Liver (tissue), 9 donors: ENCODE results near the gene BZW2. TPM values are rescaled to one million over a fixed set of nuclear protein-coding genes. Genes with fewer than 3 reads are reported as not detected.

ENCODE experiments used
- DNase-seq: peaks from one replicate; pipeline ENCODE4 v3.0.0-alpha.2; 2017; ENCODE audit warnings: low spot score
- H3K27ac ChIP-seq, 2 donors: one replicate each; pipeline ENCODE4 v1.7.0; 2013; ENCODE audit warnings: inconsistent platforms in 2 of 2, low read length in 2 of 2, control low read depth in 1 of 2, low read depth in 1 of 2, mild to moderate bottlenecking in 1 of 2
- H3K27me3 ChIP-seq, 4 donors: one replicate each; pipeline versions ENCODE4 v1.6.1 to v1.7.0; 2013; ENCODE audit warnings: low read length in 3 of 4, inconsistent platforms in 1 of 4, mild to moderate bottlenecking in 1 of 4, moderate library complexity in 1 of 4; ENCODE audit not compliant: control insufficient read depth in 4 of 4, insufficient read depth in 4 of 4
- H3K36me3 ChIP-seq, 4 donors: one replicate each; pipeline versions ENCODE4 v1.6.1 to v1.7.0; 2013; ENCODE audit warnings: low read length in 3 of 4, mild to moderate bottlenecking in 3 of 4, low read depth in 1 of 4, moderate library complexity in 1 of 4; ENCODE audit not compliant: control insufficient read depth in 4 of 4, insufficient read depth in 3 of 4
- H3K4me1 ChIP-seq, 4 donors: one replicate each; pipeline versions ENCODE4 v1.6.1 to v1.7.0; 2013; ENCODE audit warnings: low read length in 3 of 4, mild to moderate bottlenecking in 3 of 4, moderate library complexity in 1 of 4; ENCODE audit not compliant: control insufficient read depth in 4 of 4, insufficient read depth in 4 of 4
- H3K4me3 ChIP-seq, 3 donors: one replicate each; pipeline versions ENCODE4 v1.6.1 to v1.7.0; 2013; ENCODE audit warnings: low read length in 3 of 3, control low read depth in 1 of 3, low read depth in 1 of 3, mild to moderate bottlenecking in 1 of 3
- H3K9ac ChIP-seq, 2 donors: one replicate each; pipeline ENCODE4 v1.7.0; 2013; ENCODE audit warnings: low read length in 2 of 2, mild to moderate bottlenecking in 2 of 2, moderate library complexity in 2 of 2, control low read depth in 1 of 2, low read depth in 1 of 2
- H3K9me3 ChIP-seq, 4 donors: one replicate each; pipeline versions ENCODE4 v1.6.1 to v1.7.0; 2013; ENCODE audit warnings: low read length in 3 of 4; ENCODE audit not compliant: control insufficient read depth in 4 of 4
- EGR1 ChIP-seq, 2 donors: IDR thresholded peaks; 2 replicates each; pipeline ENCODE4 v1.6.1; 2016 to 2018; ENCODE audit warnings: antibody characterized with exemption in 2 of 2, low read depth in 2 of 2
- FOXA1 ChIP-seq: IDR thresholded peaks from 2 replicates; pipeline ENCODE4 v1.6.1; 2016; ENCODE audit warnings: antibody characterized with exemption
- FOXA2 ChIP-seq: IDR thresholded peaks from 2 replicates; pipeline ENCODE4 v1.6.1; 2016; ENCODE audit warnings: antibody characterized with exemption
- GABPA ChIP-seq, 2 donors: IDR thresholded peaks in 1 of 2; conservative IDR thresholded peaks in 1 of 2; 2 replicates each; pipeline ENCODE4 v1.6.1; 2016; ENCODE audit warnings: antibody characterized with exemption in 2 of 2, mild to moderate bottlenecking in 1 of 2, moderate library complexity in 1 of 2
- HNF4A ChIP-seq, 2 donors: conservative IDR thresholded peaks; 2 replicates each; pipeline ENCODE4 v1.6.1; 2016; ENCODE audit warnings: antibody characterized with exemption in 2 of 2, mild to moderate bottlenecking in 2 of 2
- HNF4G ChIP-seq: IDR thresholded peaks from 2 replicates; pipeline ENCODE4 v1.6.1; 2016; ENCODE audit warnings: antibody characterized with exemption
- JUND ChIP-seq, 2 donors: IDR thresholded peaks; 2 replicates each; pipeline ENCODE4 v1.6.1; 2016; ENCODE audit warnings: antibody characterized with exemption in 2 of 2
- NR2F2 ChIP-seq: IDR thresholded peaks from 2 replicates; pipeline ENCODE4 v1.6.1; 2016; ENCODE audit warnings: antibody characterized with exemption
- RAD21 ChIP-seq, 2 donors: IDR thresholded peaks; 2 replicates each; pipeline ENCODE4 v1.6.1; 2016; ENCODE audit warnings: antibody characterized with exemption in 2 of 2, mild to moderate bottlenecking in 2 of 2
- RXRA ChIP-seq, 2 donors: IDR thresholded peaks; 2 replicates each; pipeline ENCODE4 v1.6.1; 2017 to 2018; ENCODE audit warnings: antibody characterized with exemption in 2 of 2, mild to moderate bottlenecking in 1 of 2
- SP1 ChIP-seq: IDR thresholded peaks from 2 replicates; pipeline ENCODE4 v1.6.1; 2018; ENCODE audit warnings: antibody characterized with exemption, mild to moderate bottlenecking
- TAF1 ChIP-seq: conservative IDR thresholded peaks from 2 replicates; pipeline ENCODE4 v1.6.1; 2016; ENCODE audit warnings: antibody characterized with exemption, mild to moderate bottlenecking
- YY1 ChIP-seq: IDR thresholded peaks from 2 replicates; pipeline ENCODE4 v1.6.1; 2016; ENCODE audit warnings: antibody characterized with exemption, mild to moderate bottlenecking
- WGBS: extraction: QIAGEN DNeasy Blood & Tissue Kit; methylation state at CpG from one replicate; pipeline ENCODE4 v1.1.7; 2013; 5-methylcytosine and 5-hydroxymethylcytosine counted together
- polyA plus RNA-seq, 2 donors: library from polyadenylated mRNA; stranded (reverse) in 1 of 2; unstranded in 1 of 2; fragments of 200-250 nt in 1 of 2; fragments of >200 nt in 1 of 2; fragmentation: Nextera tagmentation in 1 of 2; extraction: Ambion mirVana in 1 of 2; gene quantifications; one replicate each; pipeline versions ENCODE4 v1.2.1 to v1.2.3, GENCODE V29; 2013 to 2015
- total RNA-seq, 2 donors: library from RNA; depleted of rRNA; stranded (reverse); fragments of >200 nt; gene quantifications; one replicate each; pipeline ENCODE4 v1.2.3, GENCODE V29; 2014
- TF ChIP-seq, protein P1 (sequence below): IDR thresholded peaks from 2 replicates; pipeline ENCODE4 v1.6.1; 2016; ENCODE audit warnings: antibody characterized with exemption, mild to moderate bottlenecking
- TF ChIP-seq, protein P2 (sequence below): IDR thresholded peaks from 2 replicates; pipeline ENCODE4 v1.6.1; 2016; ENCODE audit warnings: antibody characterized with exemption
- TF ChIP-seq, protein P3 (sequence below): IDR thresholded peaks from 2 replicates; pipeline ENCODE4 v1.6.1; 2016; ENCODE audit warnings: antibody characterized with exemption
- TF ChIP-seq, protein P4 (sequence below): fragments of 150-350 bp; IDR thresholded peaks from 2 replicates; pipeline ENCODE4 v1.5.1; 2017; ENCODE audit warnings: improper control_type of control experiment, low read depth, low read length; ENCODE audit not compliant: missing input control
- TF ChIP-seq, protein P5 (sequence below): IDR thresholded peaks from 2 replicates; pipeline ENCODE4 v1.6.1; 2016; ENCODE audit warnings: antibody characterized with exemption
- donor health status: healthy.
- donor health status: healthy.
- donor health status: healthy.
- donor health status: healthy.
- donor health status: healthy.

The BZW2 gene
- total and polyA plus RNA-seq, 4 donors, result 10.9 to 18.6 (median 13.1) TPM

DNA sequence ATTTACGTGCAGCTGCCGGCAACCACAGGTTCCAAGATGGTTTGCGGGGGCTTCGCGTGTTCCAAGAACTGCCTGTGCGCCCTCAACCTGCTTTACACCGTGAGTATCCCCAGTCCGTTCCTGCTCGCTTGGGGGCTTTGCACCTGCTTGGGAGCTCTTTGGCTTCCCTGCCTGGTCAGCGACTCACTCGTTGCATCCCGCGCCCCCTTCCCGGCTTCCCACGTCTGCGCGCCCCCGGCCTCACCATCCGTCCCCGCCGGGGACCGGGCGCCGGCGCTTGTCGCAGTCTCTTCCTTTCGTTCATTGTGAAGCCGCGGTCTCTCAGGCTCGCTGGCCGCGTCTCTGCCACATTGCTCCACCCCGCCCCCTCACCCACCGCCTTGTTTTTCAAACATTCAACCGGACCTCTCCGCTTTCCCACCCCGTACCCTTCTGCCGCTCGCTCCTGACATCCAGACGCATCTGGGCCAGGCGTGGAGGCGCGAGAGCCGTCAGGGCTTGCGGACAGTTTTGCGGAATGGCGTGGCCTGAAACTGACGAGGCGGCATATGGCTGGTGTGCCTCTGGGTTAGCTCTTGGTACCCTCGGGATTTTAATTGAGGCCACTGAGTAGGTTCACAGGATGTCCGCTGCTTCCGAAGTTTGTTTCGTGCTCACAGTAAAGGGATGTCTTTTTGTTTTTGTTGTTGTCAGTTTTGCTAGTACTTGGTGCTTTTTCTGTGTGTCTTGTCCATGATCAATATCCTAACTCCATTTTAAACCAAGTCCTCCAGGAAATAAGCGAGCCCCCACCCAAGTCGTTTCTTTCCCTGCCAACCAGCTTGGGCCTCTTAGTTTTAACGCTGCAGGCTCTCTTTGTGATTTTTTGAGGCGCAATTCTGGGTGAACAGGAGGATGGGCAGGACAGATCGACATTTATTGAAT is 108.2 kb downstream of the BZW2 start:
- Histone ChIP-seq H3K27me3 (no peaks in the 10 kb centered on the region), H3K27ac (no peak overlapping the region), H3K9ac (no peak overlapping the region), H3K4me3 (peak overlapping the region; percentile 11 to 80 (median 71)), H3K36me3 (no peaks in the 10 kb centered on the region), H3K9me3 (no peaks in the 10 kb centered on the region), H3K4me1 (peaks cover 0 to 9% (median 2%) of the 10 kb centered on the region in 4 donors)
- peak; percentile 66 for DNase-seq
- 9% methylated on average over 58 of the region's 58 CpGs for WGBS
- no peak for TF ChIP-seq HNF4G
- no peak for TF ChIP-seq NR2F2
- TF ChIP-seq RAD21 (IDR thresholded peaks at IDR 0.05), result no peak

DNA sequence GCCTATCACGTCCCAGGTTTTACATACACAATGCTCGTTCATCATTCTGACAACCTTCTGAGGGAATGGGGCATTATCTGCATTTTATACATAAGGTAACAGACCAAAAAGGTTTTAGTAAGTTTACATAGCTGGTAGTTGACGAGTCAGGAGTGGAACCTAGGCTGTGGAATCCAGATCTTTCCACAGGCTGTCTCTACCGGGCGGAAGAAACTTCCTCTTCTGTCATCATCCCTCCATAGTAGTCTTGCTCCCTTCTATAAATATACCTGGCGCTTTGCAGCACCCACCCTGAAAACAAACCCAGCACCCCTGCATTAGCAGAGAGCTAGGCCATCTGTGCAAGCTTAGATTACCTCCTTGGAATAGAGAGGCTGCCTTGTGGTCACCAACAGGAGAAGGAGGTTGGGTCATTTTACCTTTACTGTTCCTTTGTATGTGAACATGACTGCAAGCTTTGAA is 108.9 kb downstream of the BZW2 start:
- H3K27me3 ChIP-seq, result no peaks in the 10 kb centered on the region

More for the DNA sequence above, 108.9 kb downstream of the BZW2 start:
- Histone ChIP-seq H3K4me1 (peaks cover 0 to 9% (median 2%) of the 10 kb centered on the region in 4 donors), H3K36me3 (no peaks in the 10 kb centered on the region), H3K9me3 (no peaks in the 10 kb centered on the region), H3K9ac (no peak overlapping the region), H3K4me3 (peak overlapping the region in 1 of 3 donors; percentile 80), H3K27ac (no peak overlapping the region)
- DNase-seq, result no peak
- 78% methylated on average over 6 of the region's 6 CpGs for WGBS
- TF ChIP-seq HNF4G (no peak), FOXA2 (no peak), SP1 (no peak), RXRA (IDR thresholded peaks at IDR 0.05) (no peak), TAF1 (no peak), FOXA1 (no peak), RAD21 (IDR thresholded peaks at IDR 0.05) (no peak), YY1 (no peak), JUND (IDR thresholded peaks at IDR 0.05) (no peak), EGR1 (IDR thresholded peaks at IDR 0.05; ENCODE audit: low read depth in 2 of 2) (no peak), NR2F2 (no peak), GABPA (IDR thresholded peaks at IDR 0.05 in 1 of 2, conservative IDR thresholded peaks at IDR 0.05 in 1 of 2) (no peak), HNF4A (conservative IDR thresholded peaks at IDR 0.05) (no peak)
- TF ChIP-seq, protein P1, sequence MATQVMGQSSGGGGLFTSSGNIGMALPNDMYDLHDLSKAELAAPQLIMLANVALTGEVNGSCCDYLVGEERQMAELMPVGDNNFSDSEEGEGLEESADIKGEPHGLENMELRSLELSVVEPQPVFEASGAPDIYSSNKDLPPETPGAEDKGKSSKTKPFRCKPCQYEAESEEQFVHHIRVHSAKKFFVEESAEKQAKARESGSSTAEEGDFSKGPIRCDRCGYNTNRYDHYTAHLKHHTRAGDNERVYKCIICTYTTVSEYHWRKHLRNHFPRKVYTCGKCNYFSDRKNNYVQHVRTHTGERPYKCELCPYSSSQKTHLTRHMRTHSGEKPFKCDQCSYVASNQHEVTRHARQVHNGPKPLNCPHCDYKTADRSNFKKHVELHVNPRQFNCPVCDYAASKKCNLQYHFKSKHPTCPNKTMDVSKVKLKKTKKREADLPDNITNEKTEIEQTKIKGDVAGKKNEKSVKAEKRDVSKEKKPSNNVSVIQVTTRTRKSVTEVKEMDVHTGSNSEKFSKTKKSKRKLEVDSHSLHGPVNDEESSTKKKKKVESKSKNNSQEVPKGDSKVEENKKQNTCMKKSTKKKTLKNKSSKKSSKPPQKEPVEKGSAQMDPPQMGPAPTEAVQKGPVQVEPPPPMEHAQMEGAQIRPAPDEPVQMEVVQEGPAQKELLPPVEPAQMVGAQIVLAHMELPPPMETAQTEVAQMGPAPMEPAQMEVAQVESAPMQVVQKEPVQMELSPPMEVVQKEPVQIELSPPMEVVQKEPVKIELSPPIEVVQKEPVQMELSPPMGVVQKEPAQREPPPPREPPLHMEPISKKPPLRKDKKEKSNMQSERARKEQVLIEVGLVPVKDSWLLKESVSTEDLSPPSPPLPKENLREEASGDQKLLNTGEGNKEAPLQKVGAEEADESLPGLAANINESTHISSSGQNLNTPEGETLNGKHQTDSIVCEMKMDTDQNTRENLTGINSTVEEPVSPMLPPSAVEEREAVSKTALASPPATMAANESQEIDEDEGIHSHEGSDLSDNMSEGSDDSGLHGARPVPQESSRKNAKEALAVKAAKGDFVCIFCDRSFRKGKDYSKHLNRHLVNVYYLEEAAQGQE, result no peak
- TF ChIP-seq, protein P2, sequence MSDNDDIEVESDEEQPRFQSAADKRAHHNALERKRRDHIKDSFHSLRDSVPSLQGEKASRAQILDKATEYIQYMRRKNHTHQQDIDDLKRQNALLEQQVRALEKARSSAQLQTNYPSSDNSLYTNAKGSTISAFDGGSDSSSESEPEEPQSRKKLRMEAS, result no peak
- TF ChIP-seq, protein P3, sequence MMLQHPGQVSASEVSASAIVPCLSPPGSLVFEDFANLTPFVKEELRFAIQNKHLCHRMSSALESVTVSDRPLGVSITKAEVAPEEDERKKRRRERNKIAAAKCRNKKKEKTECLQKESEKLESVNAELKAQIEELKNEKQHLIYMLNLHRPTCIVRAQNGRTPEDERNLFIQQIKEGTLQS, result no peak
- TF ChIP-seq, protein P4, sequence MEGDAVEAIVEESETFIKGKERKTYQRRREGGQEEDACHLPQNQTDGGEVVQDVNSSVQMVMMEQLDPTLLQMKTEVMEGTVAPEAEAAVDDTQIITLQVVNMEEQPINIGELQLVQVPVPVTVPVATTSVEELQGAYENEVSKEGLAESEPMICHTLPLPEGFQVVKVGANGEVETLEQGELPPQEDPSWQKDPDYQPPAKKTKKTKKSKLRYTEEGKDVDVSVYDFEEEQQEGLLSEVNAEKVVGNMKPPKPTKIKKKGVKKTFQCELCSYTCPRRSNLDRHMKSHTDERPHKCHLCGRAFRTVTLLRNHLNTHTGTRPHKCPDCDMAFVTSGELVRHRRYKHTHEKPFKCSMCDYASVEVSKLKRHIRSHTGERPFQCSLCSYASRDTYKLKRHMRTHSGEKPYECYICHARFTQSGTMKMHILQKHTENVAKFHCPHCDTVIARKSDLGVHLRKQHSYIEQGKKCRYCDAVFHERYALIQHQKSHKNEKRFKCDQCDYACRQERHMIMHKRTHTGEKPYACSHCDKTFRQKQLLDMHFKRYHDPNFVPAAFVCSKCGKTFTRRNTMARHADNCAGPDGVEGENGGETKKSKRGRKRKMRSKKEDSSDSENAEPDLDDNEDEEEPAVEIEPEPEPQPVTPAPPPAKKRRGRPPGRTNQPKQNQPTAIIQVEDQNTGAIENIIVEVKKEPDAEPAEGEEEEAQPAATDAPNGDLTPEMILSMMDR, result no peak
- TF ChIP-seq, protein P5, sequence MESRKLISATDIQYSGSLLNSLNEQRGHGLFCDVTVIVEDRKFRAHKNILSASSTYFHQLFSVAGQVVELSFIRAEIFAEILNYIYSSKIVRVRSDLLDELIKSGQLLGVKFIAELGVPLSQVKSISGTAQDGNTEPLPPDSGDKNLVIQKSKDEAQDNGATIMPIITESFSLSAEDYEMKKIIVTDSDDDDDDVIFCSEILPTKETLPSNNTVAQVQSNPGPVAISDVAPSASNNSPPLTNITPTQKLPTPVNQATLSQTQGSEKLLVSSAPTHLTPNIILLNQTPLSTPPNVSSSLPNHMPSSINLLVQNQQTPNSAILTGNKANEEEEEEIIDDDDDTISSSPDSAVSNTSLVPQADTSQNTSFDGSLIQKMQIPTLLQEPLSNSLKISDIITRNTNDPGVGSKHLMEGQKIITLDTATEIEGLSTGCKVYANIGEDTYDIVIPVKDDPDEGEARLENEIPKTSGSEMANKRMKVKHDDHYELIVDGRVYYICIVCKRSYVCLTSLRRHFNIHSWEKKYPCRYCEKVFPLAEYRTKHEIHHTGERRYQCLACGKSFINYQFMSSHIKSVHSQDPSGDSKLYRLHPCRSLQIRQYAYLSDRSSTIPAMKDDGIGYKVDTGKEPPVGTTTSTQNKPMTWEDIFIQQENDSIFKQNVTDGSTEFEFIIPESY, result no peak
